Activated CD4-positive, CD25-positive, alpha-beta regulatory T cell (primary cell): ENCODE data around the gene DRGX.
A peak's percentile ranks its signal among the peaks of the same experiment; 100 is the strongest.

Source experiments
- DNase-seq, 4 experiments: peaks; one replicate each; lab custom pipeline; 2025; lab: John Stamatoyannopoulos, UW

DRGX gene

GRCh38 chr10:49407552-49408137 lies 11.8 kb upstream of the DRGX start:
- DNase-seq: peak; percentile 20 to 56 (median 32)

DNA sequence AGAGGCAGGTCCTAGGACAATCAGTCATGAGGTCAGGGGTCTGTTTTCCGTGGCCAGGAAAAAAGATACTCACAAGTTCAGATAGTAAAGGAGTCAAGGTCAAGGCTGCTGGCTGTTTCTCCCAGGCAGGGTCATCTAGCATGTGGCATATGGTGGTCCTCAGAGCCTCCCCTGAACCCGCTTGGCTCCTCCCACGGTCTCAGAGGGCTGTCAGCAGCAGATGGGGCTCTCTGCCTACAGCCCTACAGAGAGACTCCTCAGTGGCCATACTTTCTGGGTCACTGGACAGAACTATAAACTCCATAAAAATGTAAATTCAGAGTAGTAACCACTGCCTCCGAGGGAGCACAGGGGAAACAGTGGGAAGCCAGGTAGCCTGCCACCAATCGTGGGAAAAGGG lies 11.3 kb upstream of the DRGX start:
- no peak for DNase-seq

DNA sequence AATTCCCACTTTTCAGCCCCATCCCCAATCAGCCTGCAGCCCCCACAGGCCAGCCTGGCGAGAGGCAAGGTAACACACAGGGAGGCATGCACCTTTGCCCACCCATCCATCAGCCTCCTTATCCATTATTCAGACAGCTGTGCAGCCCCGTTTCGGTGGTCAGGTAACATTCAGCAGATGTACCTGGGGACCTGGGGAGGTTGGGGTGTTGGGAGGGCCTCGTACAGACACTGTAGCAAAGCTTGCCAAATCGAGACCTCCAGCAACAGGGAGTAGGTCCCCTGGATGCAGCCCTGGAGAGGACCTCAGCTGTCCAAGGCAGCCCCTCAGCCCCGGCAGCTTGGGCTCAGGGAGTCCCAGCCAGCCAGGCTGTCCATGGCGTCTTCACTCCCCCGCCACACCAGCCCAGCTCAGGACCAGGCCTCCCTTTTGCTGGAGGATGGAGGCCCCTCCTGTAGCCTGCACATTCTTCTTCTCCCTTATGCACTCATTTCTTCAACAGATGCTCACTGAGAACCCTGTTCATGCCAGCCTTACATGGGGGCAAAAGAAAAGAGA lies 8.5 kb upstream of the DRGX start:
- DNase-seq: no peak

GRCh38 chr10:49403363-49403762 lies 7.5 kb upstream of the DRGX start:
- no peak for DNase-seq

GRCh38 chr10:49400365-49400764 lies 4.5 kb upstream of the DRGX start:
- no peak for DNase-seq

DNA sequence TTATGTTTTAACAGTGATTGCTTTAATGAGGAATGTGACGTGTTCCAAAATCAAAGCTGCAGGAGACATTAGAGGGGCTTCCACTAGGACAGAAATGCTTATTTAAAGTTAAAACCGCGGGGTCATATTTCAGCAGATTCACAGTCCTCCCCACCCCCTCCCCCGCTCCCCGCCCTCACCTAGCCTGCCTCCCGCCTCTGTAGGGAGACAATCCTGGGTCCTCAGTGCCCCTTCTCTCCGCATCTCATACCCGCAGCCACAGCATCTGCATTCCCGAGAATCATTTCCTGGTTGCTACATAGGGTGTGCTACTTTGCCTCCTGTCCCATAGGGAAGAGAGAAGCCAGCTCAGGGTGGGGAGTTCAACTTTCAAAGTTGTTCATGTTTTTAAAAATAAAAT lies 3.1 kb upstream of the DRGX start:
- no peak for DNase-seq

- DNase-seq: peak in 3 of 4 experiments; percentile 13 to 20 (median 20)
These were observed 2.3 kb upstream of the DRGX start for GRCh38 chr10:49398000-49398861.

DNA sequence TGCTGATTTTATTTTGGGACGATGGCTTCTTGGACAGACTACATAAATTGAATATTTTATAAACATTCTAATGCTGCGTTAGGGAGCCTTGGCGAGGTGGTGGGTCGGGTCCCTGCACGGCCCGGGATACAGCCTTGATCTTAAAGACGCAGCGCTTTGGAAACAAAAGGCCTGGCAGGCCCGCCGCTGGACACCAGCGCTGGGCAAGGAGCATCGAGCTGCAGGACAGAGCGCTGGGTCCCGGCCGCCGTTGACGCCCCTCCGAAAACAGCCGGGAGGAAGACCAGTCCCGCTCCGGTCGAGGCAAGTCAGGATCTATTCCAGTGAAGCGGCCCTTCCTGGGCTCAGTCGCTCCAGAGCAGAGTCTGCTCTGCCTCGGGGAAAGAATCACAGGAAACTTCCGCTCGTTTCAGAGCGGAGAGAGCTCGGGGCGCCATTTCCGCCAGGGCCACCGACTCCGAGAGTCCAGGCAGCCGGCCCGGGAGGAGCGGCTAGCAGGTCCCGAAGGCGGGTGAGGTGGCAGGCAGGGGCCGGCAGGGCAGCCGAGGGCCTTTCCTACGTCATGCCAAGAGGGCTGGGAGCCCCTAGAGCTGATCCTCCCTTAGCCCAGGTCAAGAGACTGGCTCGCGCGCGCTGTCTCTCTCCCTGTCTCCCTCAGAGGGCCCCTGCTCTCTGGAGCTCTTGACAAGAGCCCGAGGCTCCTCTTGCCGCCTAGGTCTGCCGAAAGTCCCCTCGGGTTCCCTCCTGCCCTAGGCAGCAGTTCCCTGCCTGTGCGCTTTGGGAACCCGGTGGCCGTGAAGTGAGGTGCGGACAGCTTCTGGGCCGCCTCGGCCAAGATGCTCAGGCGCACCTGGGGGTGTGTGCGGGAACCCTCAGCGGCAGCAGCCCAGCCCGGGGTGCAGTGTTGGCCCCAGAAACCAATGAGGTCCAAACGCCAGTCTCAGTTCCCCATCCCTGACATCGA lies 1.4 kb upstream of the DRGX start:
- no peak for DNase-seq

- no peak for DNase-seq
These were observed 744 bp upstream of the DRGX start for GRCh38 chr10:49396666-49396999.

DNA sequence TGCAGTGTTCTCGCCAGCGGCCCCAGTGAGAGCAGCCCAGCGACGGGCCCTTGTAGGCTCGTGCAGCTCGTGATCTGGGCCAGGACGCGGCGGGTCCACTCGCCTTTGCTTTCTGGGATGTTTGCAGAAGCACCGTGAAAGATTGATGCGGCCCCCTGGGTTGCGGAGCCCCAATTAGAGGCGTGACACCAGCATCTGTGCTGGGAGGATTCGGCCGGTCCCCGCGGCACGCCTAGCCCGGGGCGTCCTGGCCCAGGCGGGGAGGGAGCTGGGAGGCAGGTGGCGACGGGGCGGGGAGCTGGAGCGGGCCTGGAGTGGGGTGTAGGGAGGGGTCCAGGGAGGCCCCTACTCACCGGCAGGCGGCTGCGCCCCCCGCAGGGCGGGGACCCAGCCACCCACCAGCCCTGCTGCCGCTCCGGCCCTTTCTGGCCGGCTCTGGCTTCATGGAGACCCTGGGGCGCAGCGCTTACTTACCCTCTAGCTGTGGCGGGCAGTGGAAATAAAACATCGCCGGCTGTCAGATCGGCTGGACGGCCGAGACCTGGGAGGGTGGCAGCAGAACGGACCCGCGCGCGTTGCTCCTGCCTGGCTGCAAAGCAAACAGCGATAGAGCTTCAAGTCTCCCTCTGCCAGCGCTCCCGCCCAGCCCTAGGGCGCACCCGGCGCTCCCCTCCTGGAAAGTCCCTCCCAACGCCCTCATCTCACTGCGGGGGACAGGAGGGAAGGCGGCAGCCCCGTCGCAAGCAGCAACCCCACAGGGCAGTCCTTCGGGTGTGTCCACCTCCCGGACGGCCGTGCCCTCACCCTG lies 752 bp downstream of the DRGX start:
- no peak for DNase-seq

DNA sequence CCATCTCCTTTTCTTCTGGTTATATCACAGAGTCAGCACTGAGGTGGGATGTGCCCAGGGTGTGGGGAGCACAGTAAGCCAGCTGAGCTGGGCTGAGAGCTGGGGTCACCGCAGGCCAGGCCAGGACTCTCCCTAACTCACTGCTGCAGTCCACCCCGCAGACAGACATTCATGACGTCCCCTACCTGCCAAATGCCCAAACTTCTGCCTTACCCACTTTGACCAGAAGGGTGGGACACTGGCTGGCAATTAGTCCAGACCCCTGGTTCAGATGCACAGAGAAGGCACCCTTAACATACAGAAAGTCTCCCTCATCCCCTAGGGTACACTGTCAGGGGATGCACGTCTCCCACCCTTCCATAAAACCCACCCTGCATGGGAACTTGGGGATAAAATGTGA lies 2.1 kb downstream of the DRGX start:
- no peak for DNase-seq

GRCh38 chr10:49393301-49393700 lies 2.6 kb downstream of the DRGX start:
- DNase-seq: no peak

GRCh38 chr10:49389361-49389933 lies 6.4 kb downstream of the DRGX start:
- DNase-seq: no peak

DNA sequence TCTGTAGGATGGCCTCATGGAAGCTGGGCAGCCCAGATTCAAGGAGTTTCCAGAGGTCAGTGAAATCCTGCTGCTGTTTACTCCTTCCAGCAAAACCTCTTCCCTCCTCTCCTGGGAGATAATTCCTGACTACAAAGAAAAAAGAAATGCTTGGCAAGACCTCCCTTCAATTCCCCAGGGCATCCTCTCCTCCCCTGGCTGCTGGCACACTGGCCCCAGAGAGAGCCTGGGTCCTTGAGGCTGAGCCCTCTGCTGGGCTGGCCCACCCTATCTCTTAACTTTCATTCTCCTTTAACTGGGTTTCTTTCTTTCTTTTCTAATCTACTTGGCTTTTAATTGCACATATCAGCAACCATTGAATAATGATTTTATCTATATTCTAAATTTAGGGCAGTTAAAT lies 7.7 kb downstream of the DRGX start:
- no peak for DNase-seq

DNA sequence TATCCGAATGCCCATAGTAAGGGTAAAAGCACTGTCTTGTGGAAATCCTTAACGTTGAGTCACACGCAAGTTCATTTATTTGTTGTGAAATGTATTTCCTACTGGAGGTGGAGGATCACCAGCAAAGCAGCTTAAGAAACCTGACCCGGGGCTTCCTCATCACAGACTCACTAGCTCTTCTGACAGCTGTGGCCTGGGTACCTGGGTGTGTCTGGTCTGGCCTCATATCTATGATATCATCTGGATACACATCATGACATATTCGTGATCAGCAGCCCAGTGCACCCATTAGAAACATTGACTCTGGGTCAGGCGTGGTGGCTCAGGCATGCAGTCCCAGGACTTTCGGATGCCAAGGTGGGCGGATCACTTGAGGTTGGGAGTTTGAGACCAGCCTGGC lies 8.8 kb downstream of the DRGX start:
- no peak for DNase-seq

DNA sequence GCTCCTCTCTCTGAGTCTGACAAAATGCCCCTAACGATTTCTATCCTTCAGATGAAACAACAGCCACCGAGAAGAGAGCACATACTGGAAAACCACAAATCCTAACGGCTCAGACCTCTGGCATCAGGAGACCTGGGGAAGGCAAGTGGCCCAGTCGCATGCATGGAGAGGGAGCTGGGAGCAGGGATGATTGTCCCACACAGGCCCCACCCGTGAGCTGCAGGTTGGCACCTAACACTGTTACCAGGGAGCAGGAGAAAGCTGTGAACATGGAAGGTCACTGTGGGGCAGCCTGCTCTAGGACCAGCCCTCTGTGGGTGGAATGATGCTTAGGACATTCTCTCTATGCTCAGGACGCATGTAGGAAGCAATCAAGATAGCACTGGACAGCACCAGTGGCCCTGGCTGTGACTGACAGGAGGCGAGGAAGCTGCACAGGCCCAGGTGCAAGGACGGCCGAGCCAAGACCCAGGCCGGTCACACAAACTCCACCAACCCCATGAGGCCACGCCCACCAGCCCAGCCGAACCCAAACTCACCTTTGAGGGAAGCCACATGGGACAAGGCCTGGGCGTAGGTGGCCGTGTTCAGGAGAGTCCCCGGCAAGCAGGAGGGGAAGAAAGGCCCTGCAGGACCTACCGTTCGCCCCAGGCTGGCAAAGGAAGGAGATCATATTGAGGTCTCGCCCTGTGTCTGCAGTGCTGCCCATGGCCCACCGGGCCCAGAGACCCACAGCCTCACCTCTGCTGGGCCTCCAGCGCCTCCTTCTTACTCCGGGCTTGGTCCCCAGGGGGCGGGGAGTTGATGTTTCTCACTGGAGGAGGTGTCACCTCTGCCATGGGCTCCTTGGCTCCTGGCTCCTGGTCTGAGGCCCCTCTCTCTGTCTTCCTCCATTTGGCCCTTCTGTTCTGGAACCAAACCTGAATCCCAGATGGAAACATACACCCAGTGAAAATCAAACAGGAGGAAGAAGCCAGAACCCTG lies 9.7 kb downstream of the DRGX start:
- no peak for DNase-seq

GRCh38 chr10:49384268-49384953 lies 11.5 kb downstream of the DRGX start:
- DNase-seq: no peak

GRCh38 chr10:49383853-49384252 lies 12.0 kb downstream of the DRGX start:
- DNase-seq: no peak

DNA sequence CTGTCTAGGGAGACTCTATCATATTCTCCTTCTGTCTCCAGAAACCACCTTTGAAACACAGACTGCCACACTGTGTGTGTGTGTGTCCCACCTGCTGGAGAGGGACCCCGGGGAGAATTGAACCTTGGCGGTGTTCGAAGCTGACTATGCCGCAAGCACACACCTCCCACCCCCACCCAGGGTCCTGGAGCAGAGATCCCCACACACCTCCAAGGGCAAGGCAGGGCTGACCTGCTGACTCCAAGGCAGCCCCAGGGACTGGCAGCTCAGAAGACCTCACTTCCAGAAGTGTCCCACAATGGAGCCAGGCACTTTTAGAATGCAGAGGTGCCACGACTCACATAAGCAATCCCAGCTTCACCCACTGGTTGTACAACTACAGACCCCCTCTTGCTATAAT lies 13.1 kb downstream of the DRGX start:
- DNase-seq: no peak
